K562 (cell line): ENCODE measurements around the gene CYP11A1. TPM values are rescaled to one million over a fixed set of nuclear protein-coding genes. Genes with fewer than 3 reads are reported as not detected.

ENCODE experiments used
- BRD4 ChIP-seq: fragments of 200-600 bp; sonication (generic); IDR thresholded peaks from 2 replicates; pipeline ENCODE4 v1.6.1; 2017; ENCODE audit warnings: inconsistent platforms
- CEBPG ChIP-seq, 3 experiments: fragments of 200-800 bp in 1 of 3; sonication (Bioruptor generic) in 1 of 3; sonication (generic) in 1 of 3; formaldehyde crosslinking in 1 of 3; IDR thresholded peaks in 2 of 3; conservative IDR thresholded peaks in 1 of 3; 2 replicates each; pipeline versions ENCODE4 v1.6.1 to v1.8.0; 2016 to 2022; ENCODE audit warnings: missing compliant biosample characterization in 2 of 3, missing genetic modification characterization in 2 of 3, mild to moderate bottlenecking in 1 of 3, missing genetic modification reagents in 1 of 3
- CREM ChIP-seq: IDR thresholded peaks from 2 replicates; pipeline ENCODE4 v1.6.1; 2014; ENCODE audit warnings: antibody characterized with exemption, low read depth
- NFXL1 ChIP-seq: fragments of 450-650 bp; formaldehyde crosslinking; IDR thresholded peaks from 2 replicates; pipeline ENCODE4 v1.4.0; 2021; ENCODE audit warnings: mild to moderate bottlenecking
- POLR2G ChIP-seq: fragments of 200-400 bp; formaldehyde crosslinking; IDR thresholded peaks from 2 replicates; pipeline ENCODE4 v1.6.1; 2017; ENCODE audit warnings: low read depth, mild to moderate bottlenecking, antibody characterized with exemption, low read length, moderate library complexity
- RBFOX2 ChIP-seq: fragments of 200-400 bp; formaldehyde crosslinking; IDR thresholded peaks from 2 replicates; pipeline ENCODE4 v1.6.1; 2017; ENCODE audit warnings: low read depth, mild to moderate bottlenecking, low read length, moderate library complexity
- SLC30A9 ChIP-seq: fragments of 250-450 bp; sonication (Bioruptor Pico); IDR thresholded peaks from 2 replicates; pipeline ENCODE4 v1.8.0; 2022; ENCODE audit warnings: mild to moderate bottlenecking, moderate library complexity
- TAF9B ChIP-seq: fragments of 450-650 bp; IDR thresholded peaks from 2 replicates; pipeline ENCODE4 v1.6.1; 2018; ENCODE audit warnings: mild to moderate bottlenecking; ENCODE audit not compliant: partially characterized antibody
- TAL1 ChIP-seq: fragments of 450-650 bp; IDR thresholded peaks from 2 replicates; pipeline ENCODE4 v1.6.1; 2016; ENCODE audit warnings: mild to moderate bottlenecking
- ZNF3 ChIP-seq: fragments of 250-450 bp; sonication (Bioruptor Pico); IDR thresholded peaks from 2 replicates; pipeline ENCODE4 v1.5.0; 2021; ENCODE audit warnings: mild to moderate bottlenecking, moderate library complexity
- ZNF384 ChIP-seq: IDR thresholded peaks from 2 replicates; pipeline ENCODE4 v1.6.1; 2012; ENCODE audit warnings: low read depth, low read length, improper control_type of control experiment
- polyA plus RNA-seq, 8 experiments: library from polyadenylated mRNA; depleted of rRNA in 4 of 8; stranded (reverse) in 5 of 8; unstranded in 3 of 8; fragments of >200 nt; fragmentation: Nextera tagmentation in 2 of 8; fragmentation: Illumina TruSeq in 1 of 8; extraction: Ambion mirVana in 2 of 8; extraction: Trizol in 1 of 8; gene quantifications; 2 replicates each; pipeline versions ENCODE4 v1.2.1 to v1.2.3, GENCODE V29; 2011 to 2014; ENCODE audit warnings: inconsistent platforms in 1 of 8, missing spikeins in 1 of 8
- total RNA-seq, 7 experiments: library from RNA; depleted of rRNA in 6 of 7; stranded (reverse); fragments of >200 nt in 6 of 7; fragmentation: Illumina TruSeq in 2 of 7; extraction: Trizol in 2 of 7; gene quantifications; 2 replicates each; pipeline versions ENCODE4 v1.2.1 to v1.2.3, GENCODE V29; 2011 to 2021; ENCODE audit warnings: low replicate concordance in 1 of 7
- TF ChIP-seq, protein P1 (sequence below): sonication (generic); formaldehyde crosslinking; IDR thresholded peaks from 2 replicates; pipeline ENCODE4 v1.8.1; 2023; ENCODE audit warnings: mild to moderate bottlenecking, missing genetic modification reagents
- TF ChIP-seq, protein P2 (sequence below): sonication (generic); formaldehyde crosslinking; IDR thresholded peaks from 2 replicates; pipeline ENCODE4 v1.8.0; 2022; ENCODE audit warnings: missing genetic modification reagents, mild to moderate bottlenecking, borderline replicate concordance
- TF ChIP-seq, protein P3 (sequence below): IDR thresholded peaks from 2 replicates; pipeline ENCODE4 v1.6.1; 2012; ENCODE audit warnings: low read depth, low read length, improper control_type of control experiment, borderline replicate concordance
- TF ChIP-seq, protein P4 (sequence below): fragments of 450-650 bp; IDR thresholded peaks from 2 replicates; pipeline ENCODE4 v1.6.1; 2016; ENCODE audit warnings: antibody characterized with exemption
- TF ChIP-seq, protein P5 (sequence below): sonication (generic); formaldehyde crosslinking; IDR thresholded peaks from 2 replicates; pipeline ENCODE4 v1.8.1; 2023; ENCODE audit warnings: missing genetic modification reagents, mild to moderate bottlenecking, borderline replicate concordance

CYP11A1 gene
- total and polyA plus RNA-seq, 9 of the 15 experiments (the other 6 are each of a cell fraction or from before 2014, with no cell fraction given) = 0.06 to 0.24 (median 0.10) TPM; not detected in 4

DNA sequence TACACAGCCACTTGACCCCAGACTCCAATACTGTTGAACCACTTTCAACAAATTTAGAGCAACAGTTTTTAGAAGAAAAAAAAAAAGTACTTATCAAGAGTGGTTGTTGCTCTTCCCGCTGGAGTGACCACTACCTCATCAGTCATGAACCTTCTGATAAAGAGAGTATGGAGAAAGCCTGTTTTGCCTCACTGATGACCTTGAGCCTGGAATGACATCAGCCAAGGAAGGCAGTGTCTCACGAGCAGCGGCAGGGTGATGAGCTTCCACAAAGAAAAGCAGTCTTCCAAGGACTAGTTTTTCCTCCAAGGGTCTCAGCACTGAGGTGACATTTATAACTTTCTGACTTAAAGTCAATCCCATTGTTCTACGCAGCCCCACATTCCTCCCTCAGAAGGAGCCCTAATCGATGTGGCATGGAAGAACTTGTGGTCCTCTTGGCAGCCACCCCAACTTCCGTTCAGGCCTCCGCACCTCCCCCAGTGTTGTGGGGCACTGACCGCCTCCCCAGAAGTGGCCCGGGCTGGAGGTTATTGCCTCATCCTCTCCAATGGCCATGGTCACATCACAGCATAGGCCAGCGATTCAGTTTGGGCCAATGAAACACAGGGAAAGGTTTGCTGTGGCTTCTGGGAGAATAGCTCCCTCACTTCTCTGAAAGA, 1.8 kb upstream of the CYP11A1 start (continued):
- TF ChIP-seq POLR2G (0 out of 2 replicates have a peak, but pooled peaks have one; percentile 19), ZNF384 (0 out of 2 replicates have a peak, but pooled peaks have one; percentile 15), BRD4 (no peak), RBFOX2 (peak; percentile 33; the same call in 1 of the 2 replicates), ZNF3 (CRISPR knock-in tag) (no peak), NFXL1 (CRISPR knock-in tag) (no peak), CEBPG (CRISPR knock-in tag; IDR thresholded peaks at IDR 0.05) (peak; percentile 79), CEBPG (tag; conservative IDR thresholded peaks at IDR 0.05 in 1 of 2, IDR thresholded peaks at IDR 0.05 in 1 of 2) (peak; percentile 85 to 93), CREM (0 out of 2 replicates have a peak, but pooled peaks have one; percentile 35), TAL1 (no peak), TAF9B (no peak), SLC30A9 (no peak)
- TF ChIP-seq, protein P1, sequence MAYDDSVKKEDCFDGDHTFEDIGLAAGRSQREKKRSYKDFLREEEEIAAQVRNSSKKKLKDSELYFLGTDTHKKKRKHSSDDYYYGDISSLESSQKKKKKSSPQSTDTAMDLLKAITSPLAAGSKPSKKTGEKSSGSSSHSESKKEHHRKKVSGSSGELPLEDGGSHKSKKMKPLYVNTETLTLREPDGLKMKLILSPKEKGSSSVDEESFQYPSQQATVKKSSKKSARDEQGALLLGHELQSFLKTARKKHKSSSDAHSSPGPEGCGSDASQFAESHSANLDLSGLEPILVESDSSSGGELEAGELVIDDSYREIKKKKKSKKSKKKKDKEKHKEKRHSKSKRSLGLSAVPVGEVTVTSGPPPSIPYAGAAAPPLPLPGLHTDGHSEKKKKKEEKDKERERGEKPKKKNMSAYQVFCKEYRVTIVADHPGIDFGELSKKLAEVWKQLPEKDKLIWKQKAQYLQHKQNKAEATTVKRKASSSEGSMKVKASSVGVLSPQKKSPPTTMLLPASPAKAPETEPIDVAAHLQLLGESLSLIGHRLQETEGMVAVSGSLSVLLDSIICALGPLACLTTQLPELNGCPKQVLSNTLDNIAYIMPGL (CRISPR knock-in tag) = no peak
- TF ChIP-seq, protein P2, sequence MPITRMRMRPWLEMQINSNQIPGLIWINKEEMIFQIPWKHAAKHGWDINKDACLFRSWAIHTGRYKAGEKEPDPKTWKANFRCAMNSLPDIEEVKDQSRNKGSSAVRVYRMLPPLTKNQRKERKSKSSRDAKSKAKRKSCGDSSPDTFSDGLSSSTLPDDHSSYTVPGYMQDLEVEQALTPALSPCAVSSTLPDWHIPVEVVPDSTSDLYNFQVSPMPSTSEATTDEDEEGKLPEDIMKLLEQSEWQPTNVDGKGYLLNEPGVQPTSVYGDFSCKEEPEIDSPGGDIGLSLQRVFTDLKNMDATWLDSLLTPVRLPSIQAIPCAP (CRISPR knock-in tag) = no peak
- TF ChIP-seq, protein P3, sequence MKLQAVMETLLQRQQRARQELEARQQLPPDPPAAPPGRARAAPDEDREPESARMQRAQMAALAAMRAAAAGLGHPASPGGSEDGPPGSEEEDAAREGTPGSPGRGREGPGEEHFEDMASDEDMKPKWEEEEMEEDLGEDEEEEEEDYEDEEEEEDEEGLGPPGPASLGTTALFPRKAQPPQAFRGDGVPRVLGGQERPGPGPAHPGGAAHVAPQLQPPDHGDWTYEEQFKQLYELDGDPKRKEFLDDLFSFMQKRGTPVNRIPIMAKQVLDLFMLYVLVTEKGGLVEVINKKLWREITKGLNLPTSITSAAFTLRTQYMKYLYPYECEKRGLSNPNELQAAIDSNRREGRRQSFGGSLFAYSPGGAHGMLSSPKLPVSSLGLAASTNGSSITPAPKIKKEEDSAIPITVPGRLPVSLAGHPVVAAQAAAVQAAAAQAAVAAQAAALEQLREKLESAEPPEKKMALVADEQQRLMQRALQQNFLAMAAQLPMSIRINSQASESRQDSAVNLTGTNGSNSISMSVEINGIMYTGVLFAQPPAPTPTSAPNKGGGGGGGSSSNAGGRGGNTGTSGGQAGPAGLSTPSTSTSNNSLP = no peak
- TF ChIP-seq, protein P4, sequence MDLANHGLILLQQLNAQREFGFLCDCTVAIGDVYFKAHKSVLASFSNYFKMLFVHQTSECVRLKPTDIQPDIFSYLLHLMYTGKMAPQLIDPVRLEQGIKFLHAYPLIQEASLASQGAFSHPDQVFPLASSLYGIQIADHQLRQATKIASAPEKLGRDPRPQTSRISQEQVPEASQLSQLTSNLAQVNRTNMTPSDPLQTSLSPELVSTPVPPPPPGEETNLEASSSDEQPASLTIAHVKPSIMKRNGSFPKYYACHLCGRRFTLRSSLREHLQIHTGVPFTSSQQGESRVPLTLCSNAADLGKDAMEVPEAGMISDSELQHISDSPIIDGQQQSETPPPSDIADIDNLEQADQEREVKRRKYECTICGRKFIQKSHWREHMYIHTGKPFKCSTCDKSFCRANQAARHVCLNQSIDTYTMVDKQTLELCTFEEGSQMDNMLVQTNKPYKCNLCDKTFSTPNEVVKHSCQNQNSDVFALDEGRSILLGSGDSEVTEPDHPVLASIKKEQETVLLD = no peak
- TF ChIP-seq, protein P5, sequence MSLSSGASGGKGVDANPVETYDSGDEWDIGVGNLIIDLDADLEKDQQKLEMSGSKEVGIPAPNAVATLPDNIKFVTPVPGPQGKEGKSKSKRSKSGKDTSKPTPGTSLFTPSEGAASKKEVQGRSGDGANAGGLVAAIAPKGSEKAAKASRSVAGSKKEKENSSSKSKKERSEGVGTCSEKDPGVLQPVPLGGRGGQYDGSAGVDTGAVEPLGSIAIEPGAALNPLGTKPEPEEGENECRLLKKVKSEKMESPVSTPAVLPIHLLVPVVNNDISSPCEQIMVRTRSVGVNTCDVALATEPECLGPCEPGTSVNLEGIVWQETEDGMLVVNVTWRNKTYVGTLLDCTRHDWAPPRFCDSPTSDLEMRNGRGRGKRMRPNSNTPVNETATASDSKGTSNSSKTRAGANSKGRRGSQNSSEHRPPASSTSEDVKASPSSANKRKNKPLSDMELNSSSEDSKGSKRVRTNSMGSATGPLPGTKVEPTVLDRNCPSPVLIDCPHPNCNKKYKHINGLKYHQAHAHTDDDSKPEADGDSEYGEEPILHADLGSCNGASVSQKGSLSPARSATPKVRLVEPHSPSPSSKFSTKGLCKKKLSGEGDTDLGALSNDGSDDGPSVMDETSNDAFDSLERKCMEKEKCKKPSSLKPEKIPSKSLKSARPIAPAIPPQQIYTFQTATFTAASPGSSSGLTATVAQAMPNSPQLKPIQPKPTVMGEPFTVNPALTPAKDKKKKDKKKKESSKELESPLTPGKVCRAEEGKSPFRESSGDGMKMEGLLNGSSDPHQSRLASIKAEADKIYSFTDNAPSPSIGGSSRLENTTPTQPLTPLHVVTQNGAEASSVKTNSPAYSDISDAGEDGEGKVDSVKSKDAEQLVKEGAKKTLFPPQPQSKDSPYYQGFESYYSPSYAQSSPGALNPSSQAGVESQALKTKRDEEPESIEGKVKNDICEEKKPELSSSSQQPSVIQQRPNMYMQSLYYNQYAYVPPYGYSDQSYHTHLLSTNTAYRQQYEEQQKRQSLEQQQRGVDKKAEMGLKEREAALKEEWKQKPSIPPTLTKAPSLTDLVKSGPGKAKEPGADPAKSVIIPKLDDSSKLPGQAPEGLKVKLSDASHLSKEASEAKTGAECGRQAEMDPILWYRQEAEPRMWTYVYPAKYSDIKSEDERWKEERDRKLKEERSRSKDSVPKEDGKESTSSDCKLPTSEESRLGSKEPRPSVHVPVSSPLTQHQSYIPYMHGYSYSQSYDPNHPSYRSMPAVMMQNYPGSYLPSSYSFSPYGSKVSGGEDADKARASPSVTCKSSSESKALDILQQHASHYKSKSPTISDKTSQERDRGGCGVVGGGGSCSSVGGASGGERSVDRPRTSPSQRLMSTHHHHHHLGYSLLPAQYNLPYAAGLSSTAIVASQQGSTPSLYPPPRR (CRISPR knock-in tag) = no peak
